Inferior parietal cortex (tissue), 1 donor: ENCODE results near the gene SLC25A42.

Experiments
- DNase-seq: peaks from one replicate; pipeline ENCODE4 v3.0.0-alpha.2; 2016; ENCODE audit errors: extremely low spot score

The SLC25A42 gene

GRCh38 chr19:19051478-19052213 is 12.1 kb upstream of the SLC25A42 start:
- no peak for DNase-seq

DNA sequence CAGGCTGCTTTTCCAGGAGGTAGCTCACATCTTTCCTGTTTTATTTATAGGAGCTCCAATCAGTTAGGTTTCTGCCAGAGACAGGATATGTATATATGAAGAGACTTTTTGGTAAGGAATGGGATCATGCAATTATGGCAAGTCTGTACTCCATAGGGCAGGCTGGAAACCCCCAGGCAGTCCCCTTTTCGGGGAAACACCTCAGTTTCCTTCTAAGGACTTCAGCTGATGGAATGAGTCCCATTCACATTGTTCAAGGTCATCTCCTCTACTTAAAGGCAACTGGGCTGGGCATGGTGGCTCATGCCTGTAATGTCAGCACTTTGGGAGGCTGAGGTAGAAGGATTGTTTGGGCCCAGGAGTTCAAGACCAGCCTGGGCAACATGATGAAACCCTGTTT is 10.9 kb upstream of the SLC25A42 start:
- DNase-seq, result no peak

GRCh38 chr19:19053508-19054314 is 10.1 kb upstream of the SLC25A42 start:
- no peak for DNase-seq

DNA sequence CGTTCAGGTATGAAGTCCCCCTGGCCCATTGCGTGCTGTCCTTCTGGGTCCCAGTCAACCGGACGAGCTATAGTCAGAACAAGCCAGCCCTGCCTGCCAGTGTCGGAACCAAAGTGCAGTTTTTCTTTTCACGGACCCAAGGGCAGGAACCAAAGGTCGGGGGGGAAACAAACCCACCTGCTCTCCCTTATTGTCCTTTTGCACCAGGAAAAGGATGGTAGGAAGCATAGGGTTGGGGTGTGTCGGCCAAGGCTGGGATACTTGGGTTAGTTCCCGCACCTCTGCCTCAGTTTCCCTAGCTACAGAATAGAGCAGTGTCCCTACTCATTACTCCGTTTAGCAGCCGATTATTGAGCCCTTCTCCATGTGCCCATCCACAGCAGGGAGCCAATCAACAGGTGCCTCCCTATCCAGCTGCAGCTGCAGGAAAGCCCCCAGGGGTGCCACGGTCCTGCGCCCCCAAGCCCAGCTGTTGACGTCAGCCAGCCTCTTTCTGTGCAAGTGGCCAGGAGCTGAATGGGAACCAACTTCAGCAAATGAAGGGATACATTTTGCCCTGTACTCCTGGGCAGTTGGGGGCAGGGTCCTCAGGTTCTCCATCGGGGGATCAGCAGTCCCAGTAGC is 9.4 kb upstream of the SLC25A42 start:
- DNase-seq, result no peak

DNA sequence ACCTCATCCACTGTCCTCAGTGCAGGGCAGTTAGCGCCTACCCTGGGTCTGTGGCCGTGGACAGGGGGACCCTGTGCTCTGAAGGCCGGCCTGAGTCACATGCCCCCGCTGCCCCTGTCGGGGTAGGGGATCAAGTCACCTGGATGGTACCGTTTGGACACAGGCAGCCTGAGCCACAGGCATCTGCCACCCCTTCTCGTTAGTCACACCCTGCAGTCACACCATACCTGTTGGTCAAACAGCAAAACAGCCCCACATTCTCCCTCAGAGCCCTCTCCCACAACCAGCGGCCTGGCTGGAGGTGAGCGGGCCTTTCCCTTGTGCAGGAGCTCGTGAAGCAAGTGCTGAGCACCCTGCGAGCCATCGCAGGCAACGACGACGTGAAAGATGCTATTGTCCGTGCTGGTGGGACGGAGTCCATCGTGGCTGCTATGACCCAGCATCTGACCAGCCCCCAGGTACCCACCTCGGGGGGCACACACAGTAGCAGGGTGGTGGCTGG is 8.8 kb upstream of the SLC25A42 start:
- no peak for DNase-seq

DNA sequence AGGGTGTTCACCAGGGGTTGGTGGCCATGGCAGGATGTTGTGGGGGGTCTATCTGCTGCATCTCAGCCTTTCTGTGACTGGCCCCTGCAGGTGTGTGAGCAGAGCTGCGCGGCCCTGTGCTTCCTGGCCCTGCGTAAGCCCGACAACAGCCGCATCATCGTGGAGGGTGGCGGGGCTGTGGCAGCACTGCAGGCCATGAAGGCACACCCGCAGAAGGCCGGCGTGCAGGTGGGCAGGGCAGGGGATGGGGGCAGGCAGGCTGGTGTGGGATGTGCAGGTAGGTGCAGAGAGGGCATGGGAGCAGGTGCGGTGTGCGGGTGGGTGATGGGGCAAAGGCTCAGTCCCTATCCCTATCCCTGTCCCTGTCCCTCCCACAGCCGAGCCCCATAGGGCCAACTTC is 8.1 kb upstream of the SLC25A42 start:
- no peak for DNase-seq

DNA sequence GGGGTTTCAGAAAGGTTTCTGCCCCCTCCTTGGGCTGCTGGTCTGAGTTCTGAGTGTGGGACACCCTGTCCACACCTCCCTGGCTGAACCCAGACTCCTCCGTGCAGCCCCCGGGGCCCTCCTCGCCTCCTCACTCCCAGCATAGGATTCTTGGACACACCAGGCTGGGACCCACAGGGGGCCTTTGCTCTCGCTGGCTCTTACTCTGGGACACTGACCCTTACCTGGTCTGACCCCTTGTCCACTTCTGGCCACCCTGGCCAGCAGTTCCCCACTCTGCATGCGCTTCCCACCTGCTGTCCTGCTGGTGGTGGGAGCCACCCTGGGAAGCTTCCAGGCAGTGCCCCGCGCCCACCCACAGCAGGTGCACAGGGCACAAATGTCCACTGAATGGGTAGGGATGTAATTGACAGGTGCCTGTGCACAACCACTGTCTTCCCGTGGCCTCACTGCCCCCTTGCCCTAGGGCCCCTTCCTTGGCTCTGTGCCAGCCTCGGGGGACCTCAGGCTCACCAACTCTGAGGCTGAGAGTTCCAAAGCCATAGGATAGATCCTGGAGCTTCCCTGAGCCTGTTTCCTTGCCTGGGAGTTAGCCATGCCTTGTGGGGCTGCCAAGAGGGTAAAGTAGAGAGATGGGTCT is 7.0 kb upstream of the SLC25A42 start:
- DNase-seq, result no peak

DNA sequence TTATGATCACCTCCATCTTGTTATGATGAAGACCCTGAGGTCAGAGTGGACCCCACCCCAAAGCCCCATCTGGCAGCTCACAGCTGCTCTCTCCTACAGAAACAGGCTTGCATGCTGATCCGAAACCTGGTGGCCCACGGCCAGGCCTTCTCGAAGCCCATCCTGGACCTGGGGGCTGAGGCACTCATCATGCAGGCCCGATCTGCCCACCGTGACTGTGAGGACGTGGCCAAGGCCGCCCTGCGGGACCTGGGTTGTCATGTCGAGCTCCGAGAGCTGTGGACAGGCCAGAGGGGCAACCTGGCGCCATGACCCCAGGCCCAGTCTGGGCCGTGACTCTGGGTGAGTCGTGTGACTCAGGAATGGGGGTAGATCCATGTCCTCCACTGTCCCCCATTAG is 6.5 kb upstream of the SLC25A42 start:
- no peak for DNase-seq

DNA sequence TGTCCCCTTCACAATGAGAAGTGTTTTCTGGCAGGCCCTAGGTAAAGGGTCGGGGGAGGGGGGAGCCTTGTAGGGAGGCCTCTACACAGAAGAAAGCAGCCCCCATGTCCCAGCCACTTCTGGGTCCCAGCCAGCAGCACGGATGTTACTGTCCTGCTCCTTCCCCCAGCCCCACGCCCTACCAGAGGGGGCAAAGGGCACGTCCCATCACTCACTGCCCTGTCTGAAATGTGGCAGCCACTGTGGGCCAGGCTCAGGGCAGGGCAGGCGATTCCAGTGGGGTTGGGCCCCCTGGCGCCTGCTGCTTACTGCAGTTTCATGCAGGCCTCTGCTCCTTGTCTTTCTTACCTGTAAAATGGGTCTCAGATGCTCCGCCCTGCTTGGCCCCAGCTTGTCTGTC is 6.1 kb upstream of the SLC25A42 start:
- DNase-seq, result no peak

DNA sequence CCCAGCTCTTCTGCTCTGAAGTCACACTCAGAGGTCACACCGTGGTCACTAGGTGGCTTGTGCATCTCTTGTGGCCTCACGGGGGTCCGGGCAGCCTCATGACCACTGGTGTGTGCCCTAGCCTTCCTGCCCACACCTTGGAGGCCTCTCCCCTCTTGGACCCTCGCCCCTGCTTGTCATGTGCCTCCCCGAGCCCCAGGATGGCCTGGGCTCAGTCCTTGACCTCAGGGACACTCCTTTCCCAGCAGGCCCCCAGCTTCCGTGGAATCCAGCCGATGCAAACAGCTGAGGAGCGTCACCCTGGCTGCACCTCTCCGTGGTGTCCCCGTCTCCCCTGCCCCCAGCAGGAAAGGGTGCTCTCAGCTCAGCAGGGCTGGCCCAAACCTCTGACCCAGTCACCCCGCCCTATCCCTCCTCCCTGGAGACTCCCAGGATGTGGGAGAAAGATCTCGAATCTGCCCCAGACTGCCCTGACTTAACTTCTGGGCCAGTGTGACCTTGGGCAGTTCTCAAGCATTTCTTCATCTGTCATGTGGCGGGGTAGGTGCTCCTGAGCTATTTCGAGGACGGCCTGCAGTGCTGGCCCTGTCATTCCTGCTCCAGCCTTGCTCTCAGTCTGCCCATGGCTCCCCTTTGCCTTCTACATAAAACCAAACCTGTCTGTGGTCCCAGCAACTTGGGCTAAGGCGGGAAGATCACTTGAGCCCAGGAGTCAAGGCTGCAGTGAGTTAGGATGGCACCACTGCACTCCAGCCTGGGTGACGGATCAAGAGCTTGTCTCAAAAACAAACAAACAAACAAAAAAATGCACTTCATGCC is 4.6 kb upstream of the SLC25A42 start:
- DNase-seq, result no peak

- DNase-seq, result no peak
These were observed 3.8 kb upstream of the SLC25A42 start for GRCh38 chr19:19059837-19060611.

DNA sequence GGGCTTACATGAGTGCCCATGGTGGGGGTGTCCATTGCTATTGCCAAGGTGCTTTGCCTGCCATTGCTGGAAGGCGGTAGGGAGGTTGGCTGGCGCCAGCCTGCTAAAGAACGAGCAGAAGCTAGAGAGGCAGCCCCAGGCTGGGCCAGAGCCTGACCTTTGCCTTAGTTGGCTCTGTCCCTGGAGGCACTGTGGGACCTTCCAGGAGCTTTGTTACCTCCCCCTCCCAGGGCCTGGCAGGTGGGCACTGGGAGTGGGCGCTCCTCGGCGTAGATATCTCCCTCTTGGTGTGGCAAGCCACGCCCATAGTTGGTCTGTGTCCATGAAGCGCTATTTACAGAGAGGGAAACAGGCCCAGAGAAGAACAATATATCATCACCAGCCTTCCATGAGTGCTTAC is 2.3 kb upstream of the SLC25A42 start:
- no peak for DNase-seq

DNA sequence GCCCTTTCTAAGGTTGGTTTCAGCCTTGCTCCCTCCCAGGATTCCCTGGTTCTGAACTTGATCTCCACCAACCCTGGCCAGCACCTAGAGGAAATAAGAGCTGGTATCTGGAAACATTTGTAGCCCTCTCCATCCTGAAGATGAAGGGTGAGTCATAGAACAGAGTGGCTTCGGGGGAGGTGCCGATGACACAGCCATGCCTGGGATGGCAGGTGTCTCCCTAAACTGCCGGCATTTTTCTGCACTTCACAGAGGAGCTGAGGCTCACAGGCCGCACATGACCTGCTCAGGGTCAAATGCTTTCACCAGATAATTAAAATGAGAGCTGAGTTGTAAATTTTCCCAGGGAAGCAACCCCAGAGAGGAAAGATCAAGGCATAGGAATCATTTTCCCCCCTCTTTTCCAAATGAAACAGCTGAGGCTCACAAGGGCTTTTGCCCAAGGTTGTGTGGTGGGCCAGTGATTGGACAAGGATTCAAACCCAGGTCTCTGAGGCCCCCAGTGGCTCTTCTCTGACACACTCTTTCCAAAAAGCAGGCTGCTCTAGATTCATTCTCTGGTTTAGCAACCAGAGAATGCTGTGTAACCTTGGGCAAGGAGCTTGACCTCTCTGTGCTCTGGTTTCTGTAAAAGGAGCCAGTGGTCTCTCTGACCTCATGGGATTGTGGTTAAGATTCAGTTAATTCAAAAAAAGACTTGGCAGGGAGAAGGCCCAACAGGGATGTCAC is 1.2 kb upstream of the SLC25A42 start:
- no peak for DNase-seq

DNA sequence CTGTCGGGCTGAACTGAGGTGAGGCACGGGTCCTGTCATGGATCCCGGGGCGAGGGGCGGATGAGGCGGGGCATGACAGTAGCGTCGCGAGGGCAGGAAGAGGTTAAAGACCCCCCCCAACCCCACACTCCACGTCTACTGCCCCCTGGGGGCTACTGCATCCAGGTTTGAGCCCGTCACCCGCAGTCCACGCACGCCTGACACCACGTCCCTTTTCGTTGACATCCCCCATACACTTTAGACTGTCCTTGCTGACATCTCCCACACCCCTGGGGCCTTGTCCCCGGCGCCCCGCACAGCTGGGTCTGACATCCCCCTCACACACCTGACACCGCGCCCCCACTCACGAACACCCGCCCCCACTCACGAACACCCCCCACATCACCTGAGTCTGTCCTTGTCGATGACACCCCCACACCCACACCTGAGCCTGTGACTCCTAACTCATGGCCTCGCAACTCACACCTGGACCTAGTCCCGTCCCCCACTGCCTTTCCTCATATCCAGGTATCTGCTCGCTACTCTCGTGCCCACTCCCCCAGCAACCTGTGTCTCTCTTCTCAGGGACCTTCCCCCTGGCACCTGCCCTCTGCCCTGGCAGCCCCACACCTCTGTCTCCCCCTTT is 416 bp downstream of the SLC25A42 start:
- no peak for DNase-seq

DNA sequence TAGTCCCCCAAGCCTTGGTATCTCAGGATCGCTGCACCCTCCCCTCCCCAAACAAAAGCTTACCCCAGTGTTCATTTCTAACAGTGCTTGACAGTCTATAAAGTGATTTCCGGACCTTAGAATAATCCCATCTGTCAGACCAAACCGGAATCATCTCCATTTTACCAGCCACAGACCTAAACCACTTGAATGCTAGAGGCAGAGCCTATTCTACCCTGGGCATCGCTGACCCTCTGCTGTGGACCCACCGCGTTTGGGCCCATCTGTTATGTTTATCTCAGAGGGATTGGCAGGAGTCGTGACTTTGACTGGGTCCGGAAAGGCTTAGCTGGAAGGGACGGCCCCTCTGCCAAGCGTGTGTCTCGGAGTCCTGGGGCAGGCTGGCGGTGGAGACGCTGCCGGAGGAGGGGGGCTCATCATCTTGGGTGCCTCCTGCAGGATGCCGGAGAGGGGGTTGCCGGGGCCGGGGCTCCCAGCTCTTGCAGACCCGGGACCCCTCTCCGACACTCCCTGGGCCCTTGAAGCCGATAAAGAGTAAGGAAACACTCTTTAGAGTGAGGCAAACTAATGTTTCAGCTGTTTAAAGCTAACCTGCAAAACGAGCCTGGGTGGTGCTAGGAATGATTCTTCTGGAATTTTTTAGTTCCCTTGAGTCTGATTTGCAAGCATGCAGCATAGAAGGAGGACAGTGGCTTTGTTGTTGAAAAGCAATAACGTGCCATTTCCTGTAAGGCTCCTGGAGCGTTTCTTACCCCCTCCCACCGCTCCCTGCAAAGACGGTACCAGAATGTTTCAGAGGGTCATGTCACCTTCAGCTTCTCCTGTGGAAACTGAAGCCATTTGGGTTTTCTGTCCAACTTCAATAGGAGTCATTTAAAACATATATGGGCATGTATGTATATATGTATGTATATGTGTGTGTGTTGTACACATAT is 1.3 kb downstream of the SLC25A42 start:
- no peak for DNase-seq

GRCh38 chr19:19067276-19068072 is 3.7 kb downstream of the SLC25A42 start:
- no peak for DNase-seq
